Endothelial cell (in vitro differentiated cells): Measurements from ENCODE around the gene PRICKLE1. TPM values are rescaled to one million over a fixed set of nuclear protein-coding genes. Genes with fewer than 3 reads are reported as not detected.

Source experiments
- DNase-seq: peaks from one replicate; pipeline ENCODE4 v3.0.0; 2021; ENCODE audit warnings: low spot score
- H3K27ac Mint-ChIP-seq: one replicate; pipeline ENCODE4 v1.8.0; 2021; ENCODE audit warnings: mixed read lengths, inconsistent platforms; ENCODE audit not compliant: unreplicated experiment
- H3K27me3 Mint-ChIP-seq: one replicate; pipeline ENCODE4 v1.8.0; 2021; ENCODE audit warnings: mild to moderate bottlenecking, moderate library complexity, mixed read lengths, inconsistent platforms; ENCODE audit not compliant: unreplicated experiment
- H3K36me3 Mint-ChIP-seq: one replicate; pipeline ENCODE4 v1.8.0; 2021; ENCODE audit warnings: mild to moderate bottlenecking, low read depth, mixed read lengths, inconsistent platforms; ENCODE audit not compliant: unreplicated experiment
- H3K4me1 Mint-ChIP-seq: one replicate; pipeline ENCODE4 v1.8.0; 2021; ENCODE audit warnings: mild to moderate bottlenecking, mixed read lengths, inconsistent platforms; ENCODE audit not compliant: unreplicated experiment
- H3K4me3 Mint-ChIP-seq: one replicate; pipeline ENCODE4 v1.8.0; 2021; ENCODE audit warnings: mild to moderate bottlenecking, mixed read lengths, inconsistent platforms; ENCODE audit not compliant: unreplicated experiment
- H3K9me3 Mint-ChIP-seq: one replicate; pipeline ENCODE4 v1.8.0; 2021; ENCODE audit warnings: mixed read lengths, inconsistent platforms; ENCODE audit not compliant: unreplicated experiment
- CTCF ChIP-seq: fragments of 200-600 bp; sonication (generic); IDR thresholded peaks from one replicate; pipeline ENCODE4 v1.5.0; 2021; ENCODE audit warnings: antibody characterized with exemption; ENCODE audit not compliant: unreplicated experiment
- total RNA-seq: library from RNA; stranded (reverse); fragmentation: NEBNext Ultra II Directional; extraction: Animal tissue kit (Norgen Biotek cat#: 25700); gene quantifications from one replicate; pipeline ENCODE4 v1.2.1, GENCODE V29; 2021; ENCODE audit not compliant: unreplicated experiment

PRICKLE1 gene
- total RNA-seq, 1 donor from 2014 or later = 15.6 TPM

GRCh38 chr12:42615006-42615405, 25.5 kb upstream of the PRICKLE1 start:
- H3K4me3 Mint-ChIP-seq = no peak overlapping the region
- H3K27ac Mint-ChIP-seq = no peak overlapping the region
- H3K36me3 Mint-ChIP-seq = peaks cover 7% of the 10 kb centered on the region
- no peak for TF ChIP-seq CTCF
- peaks cover 4% of the 10 kb centered on the region for H3K27me3 Mint-ChIP-seq
- no peak for DNase-seq
- H3K4me1 Mint-ChIP-seq = no peaks in the 10 kb centered on the region
- no peaks in the 10 kb centered on the region for H3K9me3 Mint-ChIP-seq

DNA sequence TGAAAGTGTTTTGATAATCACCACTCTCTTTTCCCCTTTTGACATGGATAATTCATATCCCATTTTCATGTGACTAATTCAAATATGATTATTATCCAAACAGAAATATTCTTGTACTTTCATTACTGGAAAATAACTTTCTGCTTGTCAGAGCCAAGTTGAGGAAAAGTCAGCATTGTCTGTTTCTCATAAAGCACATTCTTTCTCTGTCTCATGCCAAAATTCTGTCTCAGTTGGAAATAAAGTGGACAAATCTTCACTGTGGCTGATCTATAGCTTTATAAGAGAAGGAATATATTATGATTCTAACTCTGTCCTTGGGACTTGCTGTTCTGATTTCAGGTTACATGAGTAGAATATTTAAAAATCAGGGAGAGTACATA, 22.7 kb upstream of the PRICKLE1 start:
- DNase-seq = no peak
- Mint-ChIP-seq H3K4me3 (no peak overlapping the region), H3K27ac (no peak overlapping the region), H3K9me3 (no peaks in the 10 kb centered on the region), H3K36me3 (peaks cover 5% of the 10 kb centered on the region), H3K27me3 (peaks cover 2% of the 10 kb centered on the region), H3K4me1 (no peaks in the 10 kb centered on the region)
- no peak for TF ChIP-seq CTCF

GRCh38 chr12:42611571-42612230, 22.2 kb upstream of the PRICKLE1 start:
- H3K9me3 Mint-ChIP-seq = no peaks in the 10 kb centered on the region
- no peak for DNase-seq
- H3K27me3 Mint-ChIP-seq = peaks cover 2% of the 10 kb centered on the region
- no peak overlapping the region for H3K27ac Mint-ChIP-seq
- no peak for TF ChIP-seq CTCF
- peaks cover 5% of the 10 kb centered on the region for H3K36me3 Mint-ChIP-seq
- H3K4me1 Mint-ChIP-seq = no peaks in the 10 kb centered on the region
- no peak overlapping the region for H3K4me3 Mint-ChIP-seq

DNA sequence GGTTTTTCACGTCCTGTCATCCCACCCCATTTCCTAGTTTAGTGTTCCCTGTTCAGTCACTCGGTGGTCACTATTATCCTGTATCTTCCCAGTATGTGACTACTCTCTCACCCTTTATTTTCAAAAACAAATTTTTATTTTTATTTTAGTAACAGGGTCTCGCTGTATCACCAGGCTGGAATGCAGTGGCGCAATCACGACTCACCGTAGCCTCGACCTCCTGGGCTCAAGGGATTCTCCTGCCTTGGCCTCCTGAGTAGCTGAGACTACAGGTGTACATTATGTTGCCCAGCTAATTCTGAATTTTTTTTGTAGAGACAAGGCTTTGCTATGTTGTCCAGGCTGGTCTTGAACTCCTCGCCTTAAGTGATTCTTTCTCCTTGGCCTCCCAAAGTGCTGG, 20.1 kb upstream of the PRICKLE1 start:
- Mint-ChIP-seq H3K4me3 (no peak overlapping the region), H3K4me1 (no peaks in the 10 kb centered on the region), H3K27ac (no peak overlapping the region), H3K36me3 (peaks cover 5% of the 10 kb centered on the region), H3K27me3 (peaks cover 2% of the 10 kb centered on the region), H3K9me3 (no peaks in the 10 kb centered on the region)
- TF ChIP-seq CTCF = no peak
- no peak for DNase-seq

- no peak overlapping the region for H3K27ac Mint-ChIP-seq
- H3K4me1 Mint-ChIP-seq = no peaks in the 10 kb centered on the region
- H3K36me3 Mint-ChIP-seq = peaks cover 5% of the 10 kb centered on the region
- no peak for DNase-seq
- H3K9me3 Mint-ChIP-seq = no peaks in the 10 kb centered on the region
- no peak overlapping the region for H3K4me3 Mint-ChIP-seq
- peaks cover 2% of the 10 kb centered on the region for H3K27me3 Mint-ChIP-seq
- TF ChIP-seq CTCF = no peak
Measured at GRCh38 chr12:42608196-42608825, 18.8 kb upstream of the PRICKLE1 start.
